Gastrocnemius medialis (tissue), 4 donors: Measurements from ENCODE around the gene HIVEP2. TPM values are rescaled to one million over a fixed set of nuclear protein-coding genes. Genes with fewer than 3 reads are reported as not detected.

Source experiments
- ATAC-seq, 2 donors: fragments of 150-250 bp; one replicate each; pipeline ENCODE4 v1.9.1; 2016
- DNase-seq, 2 donors: peaks; one replicate each; pipeline ENCODE4 v3.0.0-alpha.2; 2019
- H3K27ac ChIP-seq, 4 donors: fragments of 200-600 bp; sonication (generic); 1 replicate in 1 of 4; 2 replicates in 3 of 4; pipeline ENCODE4 v1.5.1; 2016 to 2018; ENCODE audit warnings: mild to moderate bottlenecking in 2 of 4, moderate library complexity in 1 of 4
- H3K27me3 ChIP-seq, 3 donors: fragments of 200-600 bp; sonication (generic) in 2 of 3; 1 replicate in 1 of 3; 2 replicates in 2 of 3; pipeline versions ENCODE4 v1.5.1 to v1.6.0; 2016 to 2019; ENCODE audit warnings: mild to moderate bottlenecking in 1 of 3, moderate library complexity in 1 of 3
- H3K36me3 ChIP-seq, 2 donors: fragments of 200-600 bp; sonication (generic) in 1 of 2; one replicate each; pipeline ENCODE4 v1.5.1; 2017 to 2018
- H3K4me1 ChIP-seq, 2 donors: fragments of 200-600 bp; sonication (generic) in 1 of 2; one replicate each; pipeline ENCODE4 v1.5.1; 2016 to 2017; ENCODE audit warnings: mild to moderate bottlenecking in 2 of 2
- H3K4me3 ChIP-seq, 4 donors: fragments of 200-600 bp; sonication (generic) in 3 of 4; 1 replicate in 1 of 4; 2 replicates in 3 of 4; pipeline ENCODE4 v1.5.1; 2016 to 2019; ENCODE audit warnings: mild to moderate bottlenecking in 2 of 4
- H3K9me3 ChIP-seq, 3 donors: fragments of 200-600 bp; sonication (generic) in 2 of 3; 1 replicate in 1 of 3; 2 replicates in 2 of 3; pipeline ENCODE4 v1.5.1; 2016 to 2019
- POLR2A ChIP-seq, 2 donors: fragments of 450-650 bp; IDR thresholded peaks; one replicate each; pipeline ENCODE4 v1.6.1; 2017; ENCODE audit warnings: antibody characterized with exemption in 2 of 2, mild to moderate bottlenecking in 2 of 2, moderate library complexity in 2 of 2
- in situ Hi-C, 4 donors: fragments of 200-750 bp; cut with MboI; loops; one replicate each; pipeline versions ENCODE4 v1.15.0 to v1.8.0; 2017; ENCODE audit warnings: low sequenced_read_pairs in 4 of 4
- intact Hi-C: fragments of 100-400 bp; cut with DNase I; formaldehyde crosslinking; loops from one replicate; pipeline ENCODE4 v1.15.1; 2023; ENCODE audit warnings: low total_unique reads
- total RNA-seq, 4 donors: library from RNA; depleted of rRNA; stranded (reverse); fragments of >200 nt; gene quantifications; one replicate each; pipeline versions ENCODE4 v1.1.0 to v1.2.3, GENCODE V29; 2016
- TF ChIP-seq, protein P1 (sequence below), 5 experiments: fragments of 450-650 bp in 3 of 5; fragments of 200-600 bp in 2 of 5; sonication (generic) in 2 of 5; IDR thresholded peaks in 4 of 5; conservative IDR thresholded peaks in 1 of 5; 1 replicate in 4 of 5; 2 replicates in 1 of 5; pipeline ENCODE4 v1.5.1; 2016 to 2019; ENCODE audit warnings: antibody characterized with exemption in 5 of 5, mild to moderate bottlenecking in 3 of 5, moderate library complexity in 3 of 5

HIVEP2 gene
- total RNA-seq, 4 donors from 2014 or later: 15.9 to 29.4 (median 25.3) TPM

DNA sequence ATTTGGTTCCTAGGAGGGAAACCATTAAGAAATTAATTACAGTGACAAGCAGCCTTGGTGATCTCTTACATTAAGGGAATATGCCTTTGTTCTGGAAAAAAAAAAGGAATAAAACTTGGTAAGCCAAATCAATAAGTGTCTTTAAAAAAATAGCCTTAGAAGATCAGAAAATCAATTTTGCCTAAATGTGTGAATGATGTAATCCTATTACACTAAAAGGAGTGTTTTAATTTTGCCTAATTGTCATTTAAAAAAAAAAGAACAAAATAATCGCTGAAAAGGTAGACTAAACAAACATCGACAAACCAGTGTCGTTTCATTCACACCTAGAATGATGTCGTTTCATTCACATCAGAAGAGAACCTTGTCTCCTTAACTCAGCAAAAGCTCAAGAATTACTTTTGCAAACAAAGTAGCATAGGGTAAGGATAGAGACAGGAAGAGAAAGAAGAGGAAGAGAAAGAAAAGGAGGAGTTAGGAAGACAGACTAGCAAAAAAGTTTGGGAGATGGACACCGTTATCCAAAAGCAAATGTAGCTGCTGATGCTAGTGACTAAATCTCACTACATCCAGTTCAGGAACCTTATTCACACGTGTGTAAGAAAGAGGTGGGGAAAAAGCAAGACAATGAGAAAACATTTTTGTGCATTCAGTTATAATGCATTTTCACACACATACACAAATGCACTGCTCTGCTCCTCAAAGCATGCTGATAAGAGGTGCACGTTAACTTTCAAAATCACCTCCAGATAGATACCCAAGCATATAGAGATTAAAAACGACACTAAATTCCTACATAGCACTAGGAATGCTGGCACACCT is 60.6 kb downstream of the HIVEP2 start:
- intact Hi-C loops (loop anchor here (1.0 to 10.0 kb wide), 5 partner anchors 38 to 190 kb away; partner anchors contain the start of gene AIG1), in situ Hi-C loops (no loop called here)
- DNase-seq: no peak
- TF ChIP-seq, protein P1, sequence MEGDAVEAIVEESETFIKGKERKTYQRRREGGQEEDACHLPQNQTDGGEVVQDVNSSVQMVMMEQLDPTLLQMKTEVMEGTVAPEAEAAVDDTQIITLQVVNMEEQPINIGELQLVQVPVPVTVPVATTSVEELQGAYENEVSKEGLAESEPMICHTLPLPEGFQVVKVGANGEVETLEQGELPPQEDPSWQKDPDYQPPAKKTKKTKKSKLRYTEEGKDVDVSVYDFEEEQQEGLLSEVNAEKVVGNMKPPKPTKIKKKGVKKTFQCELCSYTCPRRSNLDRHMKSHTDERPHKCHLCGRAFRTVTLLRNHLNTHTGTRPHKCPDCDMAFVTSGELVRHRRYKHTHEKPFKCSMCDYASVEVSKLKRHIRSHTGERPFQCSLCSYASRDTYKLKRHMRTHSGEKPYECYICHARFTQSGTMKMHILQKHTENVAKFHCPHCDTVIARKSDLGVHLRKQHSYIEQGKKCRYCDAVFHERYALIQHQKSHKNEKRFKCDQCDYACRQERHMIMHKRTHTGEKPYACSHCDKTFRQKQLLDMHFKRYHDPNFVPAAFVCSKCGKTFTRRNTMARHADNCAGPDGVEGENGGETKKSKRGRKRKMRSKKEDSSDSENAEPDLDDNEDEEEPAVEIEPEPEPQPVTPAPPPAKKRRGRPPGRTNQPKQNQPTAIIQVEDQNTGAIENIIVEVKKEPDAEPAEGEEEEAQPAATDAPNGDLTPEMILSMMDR (IDR thresholded peaks at IDR 0.05 in 4 of 5, conservative IDR thresholded peaks at IDR 0.05 in 1 of 5): no peak
- no peak for TF ChIP-seq POLR2A (IDR thresholded peaks at IDR 0.05)
- ATAC-seq: no peak
- H3K4me3 ChIP-seq: peak overlapping the region; percentile 38 to 54 (median 47)
- H3K4me1 ChIP-seq: peaks cover 67 to 80% of the 10 kb centered on the region in 2 donors
- peak overlapping the region; percentile 81 to 93 (median 84) for H3K27ac ChIP-seq
- no peaks in the 10 kb centered on the region for H3K36me3 ChIP-seq
- H3K9me3 ChIP-seq: no peaks in the 10 kb centered on the region
- H3K27me3 ChIP-seq: no peaks in the 10 kb centered on the region

DNA sequence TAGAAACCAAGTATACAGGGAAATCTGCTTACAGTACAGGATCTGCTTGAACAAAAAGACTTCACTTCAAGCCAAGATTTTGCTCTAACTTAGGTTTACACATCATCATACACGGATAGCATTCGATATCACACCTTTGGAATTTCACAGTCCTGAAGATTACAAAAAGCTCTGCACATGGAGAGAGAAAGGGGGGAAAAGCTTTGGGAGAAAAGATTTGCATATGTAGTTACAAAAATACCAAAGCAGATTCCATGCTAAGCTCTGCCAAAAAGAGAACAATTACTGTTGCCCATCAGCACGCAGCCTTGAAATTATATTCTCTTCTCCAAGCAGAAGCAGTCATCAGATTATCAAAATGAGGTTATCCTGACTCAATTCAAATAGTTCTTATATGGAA is 62.0 kb downstream of the HIVEP2 start:
- Histone ChIP-seq H3K27me3 (no peaks in the 10 kb centered on the region), H3K36me3 (no peaks in the 10 kb centered on the region), H3K27ac (peak overlapping the region; percentile 81 to 93 (median 84)), H3K4me1 (peaks cover 79 to 94% of the 10 kb centered on the region in 2 donors), H3K9me3 (no peaks in the 10 kb centered on the region), H3K4me3 (no peak overlapping the region)
- no peak for DNase-seq
- TF ChIP-seq, protein P1 (IDR thresholded peaks at IDR 0.05 in 4 of 5, conservative IDR thresholded peaks at IDR 0.05 in 1 of 5): no peak
- TF ChIP-seq POLR2A (IDR thresholded peaks at IDR 0.05): no peak
- ATAC-seq: no peak
- intact Hi-C loops: loop anchor here (10.0 kb wide), 1 partner anchor 188 kb away; no protein-coding TSS in a partner anchor
- in situ Hi-C loops: no loop called here

DNA sequence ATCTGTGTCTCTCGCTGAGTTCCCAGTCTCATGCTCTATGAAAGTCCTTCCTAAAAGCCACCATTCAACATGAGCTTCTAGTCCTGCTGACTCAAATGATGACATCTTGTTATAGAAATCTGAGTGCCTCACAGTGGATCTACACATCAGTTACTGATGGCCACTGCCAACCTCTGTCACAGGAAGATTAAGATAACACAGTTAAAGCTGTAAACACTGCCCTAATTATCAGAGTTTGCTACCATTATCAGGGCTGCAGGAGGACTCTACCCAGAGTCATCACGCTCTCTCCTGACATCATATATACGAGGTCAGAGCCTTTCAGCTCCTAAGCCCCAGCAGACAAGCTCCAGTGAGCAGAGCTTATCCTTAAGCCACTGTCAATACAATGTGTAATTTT is 63.2 kb downstream of the HIVEP2 start:
- ATAC-seq: peak in 1 of 2 donors; percentile 20
- H3K36me3 ChIP-seq: no peaks in the 10 kb centered on the region
- no peaks in the 10 kb centered on the region for H3K27me3 ChIP-seq
- intact Hi-C loops (loop anchor here (10.0 kb wide), 1 partner anchor 187 kb away; no protein-coding TSS in a partner anchor), in situ Hi-C loops (no loop called here)
- TF ChIP-seq, protein P1 (IDR thresholded peaks at IDR 0.05 in 4 of 5, conservative IDR thresholded peaks at IDR 0.05 in 1 of 5): no peak
- TF ChIP-seq POLR2A (IDR thresholded peaks at IDR 0.05): no peak
- H3K4me1 ChIP-seq: peaks cover 68 to 87% of the 10 kb centered on the region in 2 donors
- H3K9me3 ChIP-seq: no peaks in the 10 kb centered on the region
- no peak overlapping the region for H3K4me3 ChIP-seq
- H3K27ac ChIP-seq: peak overlapping the region; percentile 81 to 93 (median 84)
- DNase-seq: no peak

DNA sequence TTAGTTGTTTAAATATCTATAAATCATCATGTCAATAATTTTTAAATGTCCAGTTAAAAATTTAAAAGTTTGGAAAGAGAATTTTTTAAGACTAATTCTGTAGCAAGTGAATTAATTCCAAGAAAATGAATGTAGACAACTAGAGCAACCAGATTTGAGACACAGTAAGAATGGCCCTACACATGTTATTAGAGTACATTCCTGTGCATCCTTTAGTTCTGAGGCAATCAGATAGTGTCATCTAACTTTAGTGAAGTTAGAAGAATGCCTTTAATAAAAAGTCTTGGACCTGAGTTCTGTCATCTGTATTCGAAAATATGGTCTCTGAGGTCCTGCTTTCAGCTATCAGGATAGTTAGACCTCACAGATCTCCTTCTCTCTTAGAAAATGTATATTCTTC is 63.7 kb downstream of the HIVEP2 start:
- intact Hi-C loops: loop anchor here (10.0 kb wide), 1 partner anchor 186 kb away; no protein-coding TSS in a partner anchor

More for the DNA sequence above, 63.7 kb downstream of the HIVEP2 start:
- DNase-seq (no peak), ATAC-seq (no peak)
- H3K27ac ChIP-seq: peak overlapping the region in 3 of 4 donors; percentile 82 to 93 (median 86)
- no peak overlapping the region for H3K4me3 ChIP-seq
- peaks cover 63 to 87% of the 10 kb centered on the region in 2 donors for H3K4me1 ChIP-seq
- no peaks in the 10 kb centered on the region for H3K9me3 ChIP-seq
- no peaks in the 10 kb centered on the region for H3K27me3 ChIP-seq
- no peaks in the 10 kb centered on the region for H3K36me3 ChIP-seq
- in situ Hi-C loops: no loop called here
- TF ChIP-seq, protein P1 (IDR thresholded peaks at IDR 0.05 in 4 of 5, conservative IDR thresholded peaks at IDR 0.05 in 1 of 5): no peak
- no peak for TF ChIP-seq POLR2A (IDR thresholded peaks at IDR 0.05)
